A673 (cell line): ENCODE data around the gene ANKS1B. TPM values are rescaled to one million over a fixed set of nuclear protein-coding genes. Genes with fewer than 3 reads are reported as not detected.
A peak's percentile ranks its signal among the peaks of the same experiment; 100 is the strongest.

Source experiments
- BruUV-seq: library from RNA; stranded (reverse); fragments of 400-500 nt; replicated peaks from 2 replicates; lab custom pipeline; 2021; lab: Mats Ljungman, UMichigan
- CTCF ChIA-PET: fragments of 300-600 bp; sonication (Branson Sonifier 250); formaldehyde crosslinking; loops from one replicate; lab custom pipeline; 2022; ENCODE audit warnings: antibody characterized with exemption; lab: Charles Lee
- POLR2A ChIA-PET: fragments of 300-600 bp; sonication (Branson Sonifier 250); formaldehyde crosslinking; loops from one replicate; lab custom pipeline; 2022; ENCODE audit warnings: antibody characterized with exemption; ENCODE audit not compliant: low non-redundant PET; lab: Charles Lee
- DNase-seq: peaks from one replicate; pipeline ENCODE4 v3.0.0-alpha.2; 2015; ENCODE audit warnings: low spot score
- H3K27ac ChIP-seq: fragments of 200-600 bp; sonication (generic); 2 replicates; pipeline ENCODE4 v1.5.1; 2016; ENCODE audit warnings: mixed run types, low read depth, mild to moderate bottlenecking, mixed read lengths, antibody characterized with exemption, low read length; ENCODE audit not compliant: poor library complexity, severe bottlenecking
- H3K27me3 ChIP-seq: fragments of 200-600 bp; sonication (generic); replicated peaks from 2 replicates; pipeline ENCODE4 v1.6.1; 2017; ENCODE audit warnings: mixed run types, low read depth, mild to moderate bottlenecking, mixed read lengths, antibody characterized with exemption, low read length; ENCODE audit not compliant: insufficient read depth, poor library complexity
- H3K36me3 ChIP-seq: fragments of 200-600 bp; sonication (generic); 2 replicates; pipeline ENCODE4 v1.6.1; 2016; ENCODE audit warnings: mixed run types, mild to moderate bottlenecking, mixed read lengths, antibody characterized with exemption, low read length; ENCODE audit not compliant: insufficient read depth, poor library complexity, severe bottlenecking
- H3K4me1 ChIP-seq: fragments of 200-600 bp; sonication (generic); 2 replicates; pipeline ENCODE4 v1.6.1; 2017; ENCODE audit warnings: mixed run types, mild to moderate bottlenecking, mixed read lengths, antibody characterized with exemption, low read length; ENCODE audit not compliant: insufficient read depth, poor library complexity, severe bottlenecking
- H3K4me3 ChIP-seq: fragments of 200-600 bp; sonication (generic); 2 replicates; pipeline ENCODE4 v1.5.1; 2016; ENCODE audit warnings: low read depth, mixed run types, mild to moderate bottlenecking, mixed read lengths, low read length; ENCODE audit not compliant: poor library complexity, severe bottlenecking
- H3K9me3 ChIP-seq: fragments of 200-600 bp; sonication (generic); 2 replicates; pipeline ENCODE4 v1.6.1; 2016; ENCODE audit warnings: mixed run types, low read depth, mild to moderate bottlenecking, mixed read lengths, antibody characterized with exemption, low read length; ENCODE audit not compliant: poor library complexity, severe bottlenecking
- CTCF ChIP-seq: fragments of 300-800, 200-600 bp; sonication (generic); conservative IDR thresholded peaks from 2 replicates; pipeline ENCODE4 v1.5.1; 2017; ENCODE audit warnings: low read depth, mild to moderate bottlenecking, antibody characterized with exemption, low read length, moderate library complexity, mixed read lengths
- EZH2 ChIP-seq: fragments of 200-600 bp; sonication (generic); IDR thresholded peaks from 2 replicates; pipeline ENCODE4 v1.6.1; 2017; ENCODE audit warnings: borderline replicate concordance, low read depth, mild to moderate bottlenecking, mixed read lengths, antibody characterized with exemption, low read length; ENCODE audit not compliant: poor library complexity, severe bottlenecking
- intact Hi-C: fragments of 100-400 bp; cut with micrococcal nuclease; formaldehyde crosslinking; loops from one replicate; pipeline ENCODE4 v1.10.0; 2022; ENCODE audit not compliant: unreplicated experiment
- total RNA-seq: library from RNA; stranded (reverse); gene quantifications from 2 replicates; pipeline ENCODE4 v1.2.3, GENCODE V29; 2021

ANKS1B gene
- total RNA-seq, 1 experiment from 2014 or later: 0.99 TPM

DNA sequence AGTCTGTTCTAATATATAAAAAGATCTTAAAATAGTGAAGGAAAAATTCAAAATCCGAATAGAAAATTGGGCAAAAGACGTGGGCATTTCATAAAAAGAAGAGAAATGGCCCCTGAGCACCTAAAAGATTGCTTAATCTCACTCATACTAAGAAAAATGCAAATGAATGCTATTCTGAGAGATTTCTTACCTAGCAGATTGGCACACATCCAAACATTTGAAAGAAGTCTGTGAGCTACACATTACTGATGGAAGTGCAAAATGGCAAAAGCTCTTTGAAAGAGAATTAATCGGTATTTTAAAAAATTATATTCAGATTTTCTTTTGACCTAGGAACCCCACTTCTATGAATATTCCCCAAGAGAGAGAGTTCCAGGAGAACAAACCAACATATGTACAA is 617.6 kb downstream of the ANKS1B start:
- BruUV-seq: no TSS peak
- H3K27me3 ChIP-seq: no peaks in the 10 kb centered on the region
- no peaks in the 10 kb centered on the region for H3K9me3 ChIP-seq
- no peak overlapping the region for H3K27ac ChIP-seq
- CTCF ChIA-PET: no interaction called here
- no peak for DNase-seq
- intact Hi-C loops: no loop called here
- no peaks in the 10 kb centered on the region for H3K4me1 ChIP-seq
- POLR2A ChIA-PET: no interaction called here
- H3K36me3 ChIP-seq: no peaks in the 10 kb centered on the region
- H3K4me3 ChIP-seq: no peak overlapping the region
- TF ChIP-seq CTCF: no peak
- TF ChIP-seq EZH2: no peak

DNA sequence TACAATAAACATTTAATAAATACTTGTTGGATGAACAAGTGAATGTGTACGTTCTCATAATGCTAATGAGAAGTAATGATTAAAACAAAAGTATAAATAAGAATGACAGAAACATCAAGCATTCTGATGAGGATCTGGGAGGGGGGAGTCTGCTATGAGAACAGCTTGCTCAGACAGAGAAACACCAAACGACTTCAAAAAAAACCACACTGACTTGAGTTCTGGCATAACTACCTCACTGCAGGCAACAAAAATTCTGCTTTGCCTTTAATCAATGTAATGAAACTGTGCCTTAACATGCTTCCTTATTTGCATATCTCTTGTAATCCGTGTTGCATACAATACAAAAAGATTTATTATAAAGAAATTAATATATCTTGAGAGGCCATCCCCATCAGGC is 632.5 kb downstream of the ANKS1B start:
- Histone ChIP-seq H3K4me3 (no peak overlapping the region), H3K4me1 (peaks cover 5% of the 10 kb centered on the region), H3K27ac (peak overlapping the region; percentile 13), H3K9me3 (no peaks in the 10 kb centered on the region), H3K36me3 (no peaks in the 10 kb centered on the region), H3K27me3 (no peaks in the 10 kb centered on the region)
- no TSS peak for BruUV-seq
- ChIA-PET POLR2A (no interaction called here), CTCF (no interaction called here)
- no peak for DNase-seq
- intact Hi-C loops: no loop called here
- TF ChIP-seq CTCF (no peak), EZH2 (no peak)

DNA sequence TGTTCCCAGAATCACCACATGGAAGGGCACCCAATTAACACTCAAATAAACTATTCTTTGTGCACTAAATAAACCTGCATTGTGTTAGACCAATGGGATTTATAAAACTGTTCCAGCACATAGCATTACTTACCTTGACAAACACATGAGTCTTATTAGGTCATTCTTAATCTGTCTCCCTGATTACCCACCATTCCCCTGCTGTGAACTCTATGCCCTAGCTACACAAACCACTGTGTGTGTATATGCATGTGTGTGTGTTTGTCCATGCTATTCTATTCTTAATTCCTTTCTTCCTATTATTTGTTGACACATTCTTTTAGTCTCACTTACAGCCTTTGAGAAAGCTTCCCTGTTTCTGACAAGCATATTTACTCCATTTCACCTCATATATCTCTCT is 640.8 kb downstream of the ANKS1B start:
- Histone ChIP-seq H3K4me1 (no peaks in the 10 kb centered on the region), H3K27me3 (no peaks in the 10 kb centered on the region), H3K27ac (no peak overlapping the region), H3K36me3 (no peaks in the 10 kb centered on the region), H3K9me3 (no peaks in the 10 kb centered on the region), H3K4me3 (no peak overlapping the region)
- POLR2A ChIA-PET: no interaction called here
- no peak for TF ChIP-seq EZH2
- TF ChIP-seq CTCF: no peak
- no peak for DNase-seq
- CTCF ChIA-PET: no interaction called here
- no TSS peak for BruUV-seq
- intact Hi-C loops: no loop called here
